GM12891 (cell line): ENCODE data around the gene SPIN3.

Experiments
- PAX5 ChIP-seq: IDR thresholded peaks from 2 replicates; pipeline ENCODE4 v1.6.1; 2011; ENCODE audit warnings: low read length, moderate library complexity, mild to moderate bottlenecking; ENCODE audit not compliant: insufficient read depth, severe bottlenecking
- POLR2A ChIP-seq: IDR thresholded peaks from 2 replicates; pipeline ENCODE4 v1.6.1; 2011; ENCODE audit warnings: low read depth, low read length, control low read depth
- POLR2AphosphoS5 ChIP-seq: IDR thresholded peaks from 2 replicates; pipeline ENCODE4 v1.6.1; 2011; ENCODE audit warnings: low read depth, low read length, control low read depth
- POU2F2 ChIP-seq: IDR thresholded peaks from 2 replicates; pipeline ENCODE4 v1.6.1; 2011; ENCODE audit warnings: low read depth, mild to moderate bottlenecking, control low read depth, low read length, moderate library complexity
- SPI1 ChIP-seq: IDR thresholded peaks from 2 replicates; pipeline ENCODE4 v1.6.1; 2011; ENCODE audit warnings: low read depth, low read length, control low read depth
- TAF1 ChIP-seq: IDR thresholded peaks from 2 replicates; pipeline ENCODE4 v1.6.1; 2011; ENCODE audit warnings: low read depth, low read length, control low read depth

DNA sequence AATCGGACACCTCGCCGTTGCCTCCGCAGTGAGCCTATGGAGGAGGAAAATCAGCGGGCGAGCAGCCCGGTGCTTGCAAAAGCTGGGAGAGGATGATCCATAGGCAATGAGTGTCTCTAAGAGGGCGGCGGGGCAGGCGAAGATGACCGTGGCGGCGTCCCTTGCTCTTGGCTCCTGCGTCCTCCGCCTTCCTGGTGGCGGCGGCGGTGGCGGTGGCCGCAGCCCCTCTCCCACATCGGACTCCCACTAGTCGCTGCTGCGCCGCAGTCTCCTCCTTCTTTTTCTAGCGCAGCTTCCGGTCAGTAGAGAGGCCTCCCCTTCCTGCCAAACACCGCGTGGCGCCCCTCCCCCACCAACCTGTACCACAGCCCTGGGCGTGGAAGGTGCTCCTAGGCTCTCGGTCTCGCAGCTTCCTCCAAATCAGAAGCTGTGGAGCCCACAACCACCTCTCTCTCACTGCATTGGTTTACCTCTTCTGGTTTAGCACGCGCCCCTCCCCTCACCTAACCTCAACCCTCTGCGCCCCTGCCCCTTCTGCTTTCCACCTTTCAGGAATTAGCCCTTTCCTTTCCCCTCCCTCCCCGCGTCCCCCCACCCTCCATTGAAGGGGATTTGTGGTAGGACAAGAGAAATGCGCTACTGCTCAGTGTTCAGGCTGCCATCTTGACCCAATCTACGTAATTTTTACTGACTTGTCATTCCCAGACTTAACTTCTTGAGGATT is at the start of gene SPIN3:
- no peak for TF ChIP-seq SPI1
- TF ChIP-seq TAF1, result peak; percentile 75
- peak; percentile 50; the same call in 1 of the 2 replicates for TF ChIP-seq POLR2A
- TF ChIP-seq POLR2AphosphoS5, result peak; percentile 77
- no peak for TF ChIP-seq PAX5
- no peak for TF ChIP-seq POU2F2
